Gastrocnemius medialis (tissue), 4 donors: Measurements from ENCODE around the gene DTD1. TPM values are rescaled to one million over a fixed set of nuclear protein-coding genes. Genes with fewer than 3 reads are reported as not detected.

Source experiments
- ATAC-seq, 2 donors: fragments of 150-250 bp; one replicate each; pipeline ENCODE4 v1.9.1; 2016
- DNase-seq, 2 donors: peaks; one replicate each; pipeline ENCODE4 v3.0.0-alpha.2; 2019
- H3K27ac ChIP-seq, 4 donors: fragments of 200-600 bp; sonication (generic); 1 replicate in 1 of 4; 2 replicates in 3 of 4; pipeline ENCODE4 v1.5.1; 2016 to 2018; ENCODE audit warnings: mild to moderate bottlenecking in 2 of 4, moderate library complexity in 1 of 4
- H3K27me3 ChIP-seq, 3 donors: fragments of 200-600 bp; sonication (generic) in 2 of 3; 1 replicate in 1 of 3; 2 replicates in 2 of 3; pipeline versions ENCODE4 v1.5.1 to v1.6.0; 2016 to 2019; ENCODE audit warnings: mild to moderate bottlenecking in 1 of 3, moderate library complexity in 1 of 3
- H3K36me3 ChIP-seq, 2 donors: fragments of 200-600 bp; sonication (generic) in 1 of 2; one replicate each; pipeline ENCODE4 v1.5.1; 2017 to 2018
- H3K4me1 ChIP-seq, 2 donors: fragments of 200-600 bp; sonication (generic) in 1 of 2; one replicate each; pipeline ENCODE4 v1.5.1; 2016 to 2017; ENCODE audit warnings: mild to moderate bottlenecking in 2 of 2
- H3K4me3 ChIP-seq, 4 donors: fragments of 200-600 bp; sonication (generic) in 3 of 4; 1 replicate in 1 of 4; 2 replicates in 3 of 4; pipeline ENCODE4 v1.5.1; 2016 to 2019; ENCODE audit warnings: mild to moderate bottlenecking in 2 of 4
- H3K9me3 ChIP-seq, 3 donors: fragments of 200-600 bp; sonication (generic) in 2 of 3; 1 replicate in 1 of 3; 2 replicates in 2 of 3; pipeline ENCODE4 v1.5.1; 2016 to 2019
- CTCF ChIP-seq, 5 experiments: fragments of 450-650 bp in 3 of 5; fragments of 200-600 bp in 2 of 5; sonication (generic) in 2 of 5; IDR thresholded peaks in 4 of 5; conservative IDR thresholded peaks in 1 of 5; 1 replicate in 4 of 5; 2 replicates in 1 of 5; pipeline ENCODE4 v1.5.1; 2016 to 2019; ENCODE audit warnings: antibody characterized with exemption in 5 of 5, mild to moderate bottlenecking in 3 of 5, moderate library complexity in 3 of 5
- POLR2A ChIP-seq, 2 donors: fragments of 450-650 bp; IDR thresholded peaks; one replicate each; pipeline ENCODE4 v1.6.1; 2017; ENCODE audit warnings: antibody characterized with exemption in 2 of 2, mild to moderate bottlenecking in 2 of 2, moderate library complexity in 2 of 2
- in situ Hi-C, 4 donors: fragments of 200-750 bp; cut with MboI; loops; one replicate each; pipeline versions ENCODE4 v1.15.0 to v1.8.0; 2017; ENCODE audit warnings: low sequenced_read_pairs in 4 of 4
- intact Hi-C: fragments of 100-400 bp; cut with DNase I; formaldehyde crosslinking; loops from one replicate; pipeline ENCODE4 v1.15.1; 2023; ENCODE audit warnings: low total_unique reads
- total RNA-seq, 4 donors: library from RNA; depleted of rRNA; stranded (reverse); fragments of >200 nt; gene quantifications; one replicate each; pipeline versions ENCODE4 v1.1.0 to v1.2.3, GENCODE V29; 2016

Gene DTD1
- total RNA-seq, 4 donors from 2014 or later = 18.0 to 33.0 (median 26.5) TPM

- Histone ChIP-seq H3K4me1 (no peaks in the 10 kb centered on the region), H3K36me3 (no peaks in the 10 kb centered on the region), H3K9me3 (no peaks in the 10 kb centered on the region), H3K27ac (no peak overlapping the region), H3K4me3 (no peak overlapping the region), H3K27me3 (no peaks in the 10 kb centered on the region)
- no peak for TF ChIP-seq POLR2A (IDR thresholded peaks at IDR 0.05)
- no peak for TF ChIP-seq CTCF (IDR thresholded peaks at IDR 0.05 in 4 of 5, conservative IDR thresholded peaks at IDR 0.05 in 1 of 5)
- intact Hi-C loops (no loop called here), in situ Hi-C loops (no loop called here)
- ATAC-seq = no peak
- DNase-seq = no peak
Observed at GRCh38 chr20:18676396-18676795, 88.5 kb downstream of the DTD1 start.

GRCh38 chr20:18677126-18677525, 89.3 kb downstream of the DTD1 start:
- in situ Hi-C loops = no loop called here
- intact Hi-C loops = no loop called here
- no peaks in the 10 kb centered on the region for H3K36me3 ChIP-seq
- DNase-seq (no peak), ATAC-seq (no peak)
- H3K9me3 ChIP-seq = no peaks in the 10 kb centered on the region
- no peaks in the 10 kb centered on the region for H3K4me1 ChIP-seq
- TF ChIP-seq POLR2A (IDR thresholded peaks at IDR 0.05) = no peak
- no peaks in the 10 kb centered on the region for H3K27me3 ChIP-seq
- H3K4me3 ChIP-seq = no peak overlapping the region
- no peak overlapping the region for H3K27ac ChIP-seq

GRCh38 chr20:18678549-18679419, 90.9 kb downstream of the DTD1 start:
- in situ Hi-C loops = no loop called here
- ATAC-seq (no peak), DNase-seq (no peak)
- Histone ChIP-seq H3K36me3 (no peaks in the 10 kb centered on the region), H3K27me3 (no peaks in the 10 kb centered on the region), H3K4me1 (no peaks in the 10 kb centered on the region), H3K9me3 (no peaks in the 10 kb centered on the region), H3K27ac (no peak overlapping the region), H3K4me3 (no peak overlapping the region)
- TF ChIP-seq POLR2A (IDR thresholded peaks at IDR 0.05) (no peak), CTCF (IDR thresholded peaks at IDR 0.05 in 4 of 5, conservative IDR thresholded peaks at IDR 0.05 in 1 of 5) (no peak)
- intact Hi-C loops = no loop called here

- Histone ChIP-seq H3K4me3 (no peak overlapping the region), H3K9me3 (no peaks in the 10 kb centered on the region), H3K27me3 (no peaks in the 10 kb centered on the region), H3K27ac (no peak overlapping the region), H3K36me3 (no peaks in the 10 kb centered on the region), H3K4me1 (no peaks in the 10 kb centered on the region)
- in situ Hi-C loops (no loop called here), intact Hi-C loops (no loop called here)
- no peak for ATAC-seq
- TF ChIP-seq CTCF (IDR thresholded peaks at IDR 0.05 in 4 of 5, conservative IDR thresholded peaks at IDR 0.05 in 1 of 5) (no peak), POLR2A (IDR thresholded peaks at IDR 0.05) (no peak)
- no peak for DNase-seq
Observed at GRCh38 chr20:18683839-18684238, 96.0 kb downstream of the DTD1 start.

- Histone ChIP-seq H3K27me3 (no peaks in the 10 kb centered on the region), H3K27ac (no peak overlapping the region), H3K9me3 (no peaks in the 10 kb centered on the region), H3K4me1 (no peaks in the 10 kb centered on the region), H3K4me3 (no peak overlapping the region), H3K36me3 (no peaks in the 10 kb centered on the region)
- ATAC-seq (no peak), DNase-seq (no peak)
- no peak for TF ChIP-seq POLR2A (IDR thresholded peaks at IDR 0.05)
- no peak for TF ChIP-seq CTCF (IDR thresholded peaks at IDR 0.05 in 4 of 5, conservative IDR thresholded peaks at IDR 0.05 in 1 of 5)
- in situ Hi-C loops (no loop called here), intact Hi-C loops (no loop called here)
Observed at GRCh38 chr20:18684775-18685174, 96.9 kb downstream of the DTD1 start.
